CMK (cell line): ENCODE results near the gene C1QTNF12.

Source experiments
- DNase-seq: peaks from one replicate; pipeline ENCODE4 v3.0.0-alpha.2; 2010; ENCODE audit warnings: low read depth

Gene C1QTNF12

GRCh38 chr1:1240822-1241587 lies 5.5 kb downstream of the C1QTNF12 start:
- DNase-seq = no peak

GRCh38 chr1:1240348-1240732 lies 6.2 kb downstream of the C1QTNF12 start:
- DNase-seq = no peak

- DNase-seq = no peak
Measured at GRCh38 chr1:1239614-1240347, 6.7 kb downstream of the C1QTNF12 start.

GRCh38 chr1:1239227-1239613 lies 7.3 kb downstream of the C1QTNF12 start:
- DNase-seq = no peak

- DNase-seq = no peak
Measured at GRCh38 chr1:1238702-1239178, 7.8 kb downstream of the C1QTNF12 start.

- DNase-seq = no peak
Measured at GRCh38 chr1:1237874-1238701, 8.4 kb downstream of the C1QTNF12 start.

- DNase-seq = no peak
Measured at GRCh38 chr1:1236945-1237873, 9.3 kb downstream of the C1QTNF12 start.

- no peak for DNase-seq
Measured at GRCh38 chr1:1236176-1236763, 10.3 kb downstream of the C1QTNF12 start.

GRCh38 chr1:1235016-1235744 lies 11.3 kb downstream of the C1QTNF12 start:
- DNase-seq = no peak

- no peak for DNase-seq
Measured at GRCh38 chr1:1234180-1234808, 12.2 kb downstream of the C1QTNF12 start.

- no peak for DNase-seq
Measured at GRCh38 chr1:1233567-1233892, 13.0 kb downstream of the C1QTNF12 start.

- no peak for DNase-seq
Measured at GRCh38 chr1:1232796-1233566, 13.5 kb downstream of the C1QTNF12 start.

GRCh38 chr1:1232208-1232795 lies 14.2 kb downstream of the C1QTNF12 start, which contains the start of gene B3GALT6:
TSS of gene B3GALT6 (plus strand) at chr1:1232237. CDS start at chr1:1232279, 42 bp downstream.
- no peak for DNase-seq

- peak; percentile 96 for DNase-seq
Measured at GRCh38 chr1:1231400-1232207, 14.9 kb downstream of the C1QTNF12 start, which contains the start of gene SDF4. TSS of gene SDF4 (minus strand) at chr1:1232001. CDS start at chr1:1228772, 3,229 bp downstream.

- DNase-seq = no peak
Measured at GRCh38 chr1:1230656-1231399, 15.7 kb downstream of the C1QTNF12 start.

GRCh38 chr1:1229770-1230169 lies 16.8 kb downstream of the C1QTNF12 start:
- no peak for DNase-seq
